Measurements from ENCODE around the gene PPP3R1. TPM values are rescaled to one million over a fixed set of nuclear protein-coding genes. Genes with fewer than 3 reads are reported as not detected.

Gene PPP3R1
- total and polyA plus RNA-seq, 2 donors (not counting 3 experiments of a cell fraction or from before 2014, with no cell fraction given), result 8.4 to 62.2 TPM

- intact Hi-C loops (cut with micrococcal nuclease) (no loop called here), dilution Hi-C loops (cut with MboI; ENCODE audit: extremely low pct_ligation_motif_present, low sequenced_read_pairs) (no loop called here)
- Histone ChIP-seq H3K27me3 (ENCODE audit: control insufficient read depth in 2 of 2, insufficient read depth in 2 of 2, low read length in 2 of 2) (no peaks in the 10 kb centered on the region), H3K4me3 (replicated peaks in 1 of 3; ENCODE audit: insufficient read depth in 1 of 3, low read depth in 1 of 3, low read length in 3 of 3) (no peak overlapping the region), H2AFZ (ENCODE audit: low read depth, low read length) (no peak overlapping the region), H3K79me2 (ENCODE audit: control insufficient read depth, insufficient read depth, low read length) (no peaks in the 10 kb centered on the region), H3K4me1 (ENCODE audit: control insufficient read depth, extremely low read depth, insufficient read depth, low read length) (no peaks in the 10 kb centered on the region), H3K9ac (replicated peaks; ENCODE audit: extremely low read depth, insufficient read depth, low read length) (no peak overlapping the region), H3K9me1 (replicated peaks; ENCODE audit: control insufficient read depth, extremely low read depth, insufficient read depth, low read length) (no peaks in the 10 kb centered on the region), H3K9me3 (replicated peaks; ENCODE audit: control insufficient read depth, insufficient read depth, low read length) (no peaks in the 10 kb centered on the region), H3K36me3 (ENCODE audit: control insufficient read depth in 2 of 2, extremely low read depth in 1 of 2, insufficient read depth in 2 of 2, low read length in 2 of 2) (no peaks in the 10 kb centered on the region), H3K4me2 (ENCODE audit: insufficient read depth, low read length) (no peak overlapping the region), H4K20me1 (replicated peaks; ENCODE audit: control insufficient read depth, extremely low read depth, insufficient read depth, low read length) (no peaks in the 10 kb centered on the region), H3K27ac (ENCODE audit: insufficient read depth, low read depth, low read length) (no peak overlapping the region)
- no peak for FAIRE-seq
- no peak for DNase-seq (ENCODE audit: low read depth, low spot score)
- TF ChIP-seq FOS (IDR thresholded peaks at IDR 0.05; ENCODE audit: borderline replicate concordance, insufficient read depth, low read length), result no peak
- TF ChIP-seq POLR2AphosphoS5 (IDR thresholded peaks at IDR 0.05; ENCODE audit: insufficient read depth, low read depth, low read length), result no peak
- no peak for TF ChIP-seq POLR2A (IDR thresholded peaks at IDR 0.05; ENCODE audit: low read depth, low read length)
- TF ChIP-seq JUN (IDR thresholded peaks at IDR 0.05; ENCODE audit: borderline replicate concordance, insufficient read depth, insufficient read length, low read depth), result no peak
- TF ChIP-seq CTCF (IDR thresholded peaks at IDR 0.05; ENCODE audit: extremely low read depth in 1 of 2, insufficient read depth in 1 of 2, low read depth in 1 of 2, low read length in 2 of 2), result peak in 1 of 2 donors; percentile 3
- POLR2A ChIA-PET, result no interaction called here
- no TSS peak for BruUV-seq (replicated peaks)
- CTCF ChIA-PET, result interaction anchor here (0.7 to 4.4 kb wide), 8 partner anchors 9 to 172 kb away, joined by 3 to 65 read pairs (median 8); partner anchors contain the start of gene CNRIP1
These were observed 41.9 kb upstream of the PPP3R1 start for GRCh38 chr2:68294187-68294586.

GRCh38 chr2:68293755-68294154 lies 41.4 kb upstream of the PPP3R1 start:
- no TSS peak for BruUV-seq (replicated peaks)
- Histone ChIP-seq H3K27me3 (ENCODE audit: control insufficient read depth in 2 of 2, insufficient read depth in 2 of 2, low read length in 2 of 2) (no peaks in the 10 kb centered on the region), H3K9me3 (replicated peaks; ENCODE audit: control insufficient read depth, insufficient read depth, low read length) (no peaks in the 10 kb centered on the region), H3K9ac (replicated peaks; ENCODE audit: extremely low read depth, insufficient read depth, low read length) (no peak overlapping the region), H3K4me3 (replicated peaks in 1 of 3; ENCODE audit: insufficient read depth in 1 of 3, low read depth in 1 of 3, low read length in 3 of 3) (no peak overlapping the region), H2AFZ (ENCODE audit: low read depth, low read length) (no peak overlapping the region), H3K4me1 (ENCODE audit: control insufficient read depth, extremely low read depth, insufficient read depth, low read length) (no peaks in the 10 kb centered on the region), H3K9me1 (replicated peaks; ENCODE audit: control insufficient read depth, extremely low read depth, insufficient read depth, low read length) (no peaks in the 10 kb centered on the region), H3K79me2 (ENCODE audit: control insufficient read depth, insufficient read depth, low read length) (no peaks in the 10 kb centered on the region), H4K20me1 (replicated peaks; ENCODE audit: control insufficient read depth, extremely low read depth, insufficient read depth, low read length) (no peaks in the 10 kb centered on the region), H3K4me2 (ENCODE audit: insufficient read depth, low read length) (no peak overlapping the region), H3K27ac (ENCODE audit: insufficient read depth, low read depth, low read length) (no peak overlapping the region), H3K36me3 (ENCODE audit: control insufficient read depth in 2 of 2, extremely low read depth in 1 of 2, insufficient read depth in 2 of 2, low read length in 2 of 2) (no peaks in the 10 kb centered on the region)
- CTCF ChIA-PET, result interaction anchor here (0.7 to 4.4 kb wide), 8 partner anchors 9 to 171 kb away, joined by 3 to 65 read pairs (median 8); partner anchors contain the start of gene CNRIP1
- intact Hi-C loops (cut with micrococcal nuclease), result no loop called here
- dilution Hi-C loops (cut with MboI; ENCODE audit: extremely low pct_ligation_motif_present, low sequenced_read_pairs), result no loop called here
- POLR2A ChIA-PET, result no interaction called here
- FAIRE-seq (no peak), DNase-seq (ENCODE audit: low read depth, low spot score) (no peak)
- TF ChIP-seq FOS (IDR thresholded peaks at IDR 0.05; ENCODE audit: borderline replicate concordance, insufficient read depth, low read length), result no peak
- TF ChIP-seq CTCF (IDR thresholded peaks at IDR 0.05; ENCODE audit: extremely low read depth in 1 of 2, insufficient read depth in 1 of 2, low read depth in 1 of 2, low read length in 2 of 2), result no peak
- TF ChIP-seq POLR2A (IDR thresholded peaks at IDR 0.05; ENCODE audit: low read depth, low read length), result no peak
- no peak for TF ChIP-seq MAX (IDR thresholded peaks at IDR 0.05; ENCODE audit: insufficient read depth, insufficient read length)
- no peak for TF ChIP-seq EZH2 (IDR thresholded peaks at IDR 0.05; ENCODE audit: borderline replicate concordance, low read depth, low read length, severe bottlenecking)
- no peak for TF ChIP-seq JUN (IDR thresholded peaks at IDR 0.05; ENCODE audit: borderline replicate concordance, insufficient read depth, insufficient read length, low read depth)

Data from endothelial cell of umbilical vein (primary cell).